Breast epithelium (tissue), 3 donors: Measurements from ENCODE around the gene DSPP.

Experiments used
- POLR2A ChIP-seq: fragments of 450-650 bp; IDR thresholded peaks from one replicate; pipeline ENCODE4 v1.6.1; 2016; ENCODE audit warnings: antibody characterized with exemption, mild to moderate bottlenecking, moderate library complexity
- TF ChIP-seq, protein P1 (sequence below), 3 donors: fragments of 450-650 bp; IDR thresholded peaks; one replicate each; pipeline ENCODE4 v1.5.1; 2016 to 2017; ENCODE audit warnings: antibody characterized with exemption in 3 of 3, mild to moderate bottlenecking in 3 of 3, moderate library complexity in 3 of 3

DNA sequence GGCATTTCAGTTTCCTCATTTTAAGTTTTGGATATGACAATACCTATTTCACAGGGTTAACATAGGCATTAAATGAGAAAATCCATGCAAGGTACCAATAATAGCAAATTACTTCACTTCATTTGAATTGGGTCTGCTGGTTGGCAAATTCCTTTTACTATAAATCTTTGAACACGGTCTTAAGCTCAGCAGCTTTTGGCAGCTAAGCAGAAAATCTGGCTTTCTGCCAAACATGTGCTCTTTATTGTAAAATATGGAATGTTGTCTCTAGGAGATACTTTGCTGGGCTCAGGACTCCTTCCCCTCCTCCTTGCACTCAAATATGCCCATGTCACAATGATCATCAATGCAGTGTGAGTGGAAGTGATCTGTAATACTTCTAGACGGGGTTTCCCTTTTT, 24.9 kb downstream of the DSPP start:
- TF ChIP-seq, protein P1, sequence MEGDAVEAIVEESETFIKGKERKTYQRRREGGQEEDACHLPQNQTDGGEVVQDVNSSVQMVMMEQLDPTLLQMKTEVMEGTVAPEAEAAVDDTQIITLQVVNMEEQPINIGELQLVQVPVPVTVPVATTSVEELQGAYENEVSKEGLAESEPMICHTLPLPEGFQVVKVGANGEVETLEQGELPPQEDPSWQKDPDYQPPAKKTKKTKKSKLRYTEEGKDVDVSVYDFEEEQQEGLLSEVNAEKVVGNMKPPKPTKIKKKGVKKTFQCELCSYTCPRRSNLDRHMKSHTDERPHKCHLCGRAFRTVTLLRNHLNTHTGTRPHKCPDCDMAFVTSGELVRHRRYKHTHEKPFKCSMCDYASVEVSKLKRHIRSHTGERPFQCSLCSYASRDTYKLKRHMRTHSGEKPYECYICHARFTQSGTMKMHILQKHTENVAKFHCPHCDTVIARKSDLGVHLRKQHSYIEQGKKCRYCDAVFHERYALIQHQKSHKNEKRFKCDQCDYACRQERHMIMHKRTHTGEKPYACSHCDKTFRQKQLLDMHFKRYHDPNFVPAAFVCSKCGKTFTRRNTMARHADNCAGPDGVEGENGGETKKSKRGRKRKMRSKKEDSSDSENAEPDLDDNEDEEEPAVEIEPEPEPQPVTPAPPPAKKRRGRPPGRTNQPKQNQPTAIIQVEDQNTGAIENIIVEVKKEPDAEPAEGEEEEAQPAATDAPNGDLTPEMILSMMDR (IDR thresholded peaks at IDR 0.05): no peak
- TF ChIP-seq POLR2A: no peak
